HCEC 1CT (cell line): ENCODE data around the gene NF1.

Source experiments
- DNase-seq: peaks from one replicate; pipeline ENCODE4 v3.0.0-alpha.2; 2017

NF1 gene

GRCh38 chr17:31388770-31389656 lies 294.2 kb downstream of the NF1 start:
- DNase-seq, result no peak

DNA sequence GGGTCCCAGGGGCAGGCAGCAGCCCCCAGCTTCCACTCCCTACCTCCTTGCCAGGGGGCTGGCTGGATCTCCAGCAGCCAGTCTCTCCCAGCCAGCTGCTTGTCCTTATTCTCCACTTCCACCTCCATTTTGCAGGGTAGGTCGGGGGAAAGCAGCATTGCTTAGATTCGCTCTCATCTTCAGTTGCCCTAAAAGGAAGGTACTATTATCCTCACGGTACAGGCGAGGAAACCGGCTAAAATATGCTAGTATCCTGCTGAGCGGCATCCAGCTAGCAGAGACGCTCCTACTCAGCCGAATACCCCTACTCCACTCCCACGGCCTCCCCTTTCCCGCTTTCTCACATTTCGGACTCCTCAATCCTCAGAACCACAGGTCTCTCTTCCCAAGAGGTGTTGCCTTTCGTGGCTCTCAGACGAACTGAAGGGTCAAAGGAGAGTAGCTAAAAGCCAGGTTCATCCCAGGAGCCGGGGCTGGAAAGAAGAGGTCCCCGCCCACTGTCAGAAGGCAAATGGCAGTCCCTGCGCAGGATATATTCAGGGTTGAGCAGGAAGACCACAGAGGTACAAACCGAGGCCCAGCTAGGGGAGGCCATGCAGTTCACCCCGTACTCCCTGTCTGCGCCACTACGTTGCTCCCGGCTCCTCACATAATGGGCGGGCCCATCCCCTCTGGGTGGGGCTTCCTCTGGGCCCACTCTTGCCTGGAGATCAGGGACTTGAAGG lies 295.0 kb downstream of the NF1 start:
- no peak for DNase-seq

- DNase-seq, result no peak
Observed at GRCh38 chr17:31390426-31390747, 295.6 kb downstream of the NF1 start.

DNA sequence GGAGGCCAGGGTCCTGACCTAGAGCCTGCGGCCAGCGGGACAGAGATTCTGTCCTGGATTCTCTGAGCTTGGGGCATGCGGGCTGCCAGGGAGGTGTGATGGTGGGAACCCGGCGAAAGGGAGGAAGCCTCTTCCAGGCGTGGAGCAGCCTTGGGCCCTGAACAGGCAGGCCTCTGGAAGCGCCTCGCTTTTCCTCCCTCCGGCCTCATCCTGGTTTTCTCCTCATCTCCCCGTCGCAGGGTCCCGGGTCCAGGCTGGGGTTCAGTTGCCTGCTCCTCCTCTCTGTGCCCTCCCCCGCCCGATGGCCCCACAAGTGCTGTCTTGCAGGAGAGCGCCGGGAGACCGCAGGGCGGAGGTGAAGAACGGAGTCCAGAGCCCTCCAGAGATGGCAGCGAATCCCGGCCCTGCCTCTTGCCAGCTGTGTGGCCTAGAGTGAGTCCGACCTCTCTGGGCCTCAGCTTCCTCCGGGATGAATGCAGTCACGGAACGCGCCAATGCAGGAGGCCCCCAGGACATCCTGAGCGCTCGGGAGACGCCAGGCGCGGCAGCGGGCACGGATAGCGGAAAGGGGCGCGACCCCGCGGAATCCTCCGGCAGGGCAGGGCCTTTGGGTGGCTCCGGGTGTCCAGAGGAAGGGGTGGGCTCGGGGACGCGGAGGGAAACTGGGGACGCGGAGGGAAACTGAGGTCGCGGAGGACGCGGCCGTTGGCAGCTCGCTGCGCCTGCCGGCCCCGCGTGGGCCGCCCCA lies 296.1 kb downstream of the NF1 start:
- DNase-seq, result no peak

- no peak for DNase-seq
Observed at GRCh38 chr17:31391496-31391949, 296.7 kb downstream of the NF1 start, which contains the start of gene RAB11FIP4. TSS of gene RAB11FIP4 (plus strand) at chr17:31391675. CDS start at chr17:31391853, 178 bp downstream.

GRCh38 chr17:31392002-31392855 lies 297.5 kb downstream of the NF1 start:
- no peak for DNase-seq

DNA sequence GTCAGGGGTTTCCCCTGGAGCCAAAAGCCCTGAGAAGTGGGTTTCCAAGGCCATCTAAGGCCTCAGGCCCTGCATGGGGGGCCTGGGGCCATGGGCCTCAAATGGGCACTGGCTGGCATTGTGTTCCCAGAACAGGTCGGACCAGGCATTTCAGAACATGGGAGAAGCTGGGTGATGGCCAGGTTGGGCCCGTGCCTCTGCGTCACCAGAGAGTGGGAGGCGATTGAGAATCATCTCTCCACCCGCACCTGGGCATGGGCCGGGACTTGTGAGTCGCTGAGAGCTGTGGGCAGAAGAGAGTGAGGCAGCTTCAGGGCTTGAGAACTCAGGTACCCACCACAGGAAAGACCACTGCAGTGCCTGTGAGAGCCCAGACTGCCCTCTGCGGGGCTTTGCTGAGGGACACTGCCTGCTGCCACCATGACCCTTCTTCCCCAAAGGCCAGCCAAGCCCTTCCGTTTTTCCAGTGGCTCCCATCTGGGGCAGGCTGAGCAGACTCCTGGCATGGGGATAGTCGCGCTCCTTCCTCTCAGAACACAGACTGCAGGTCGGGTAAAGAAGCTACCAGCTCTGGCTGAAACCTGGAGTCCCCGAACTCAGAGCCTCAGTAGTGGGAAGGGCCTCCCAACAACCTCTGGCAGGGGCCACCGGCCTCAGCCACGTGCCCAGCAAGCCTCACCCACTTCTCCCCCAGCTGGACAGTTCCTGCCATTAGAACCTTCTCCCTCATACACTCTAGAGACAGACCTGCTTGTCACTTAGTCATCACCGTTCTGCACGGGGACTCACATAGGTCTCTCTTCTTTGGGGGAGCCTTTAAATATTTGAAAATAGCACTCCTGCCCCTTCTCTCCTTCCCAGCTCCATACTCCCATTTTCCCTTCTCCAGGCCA lies 298.3 kb downstream of the NF1 start:
- DNase-seq, result no peak

- no peak for DNase-seq
Observed at GRCh38 chr17:31393749-31394146, 299.0 kb downstream of the NF1 start.

DNA sequence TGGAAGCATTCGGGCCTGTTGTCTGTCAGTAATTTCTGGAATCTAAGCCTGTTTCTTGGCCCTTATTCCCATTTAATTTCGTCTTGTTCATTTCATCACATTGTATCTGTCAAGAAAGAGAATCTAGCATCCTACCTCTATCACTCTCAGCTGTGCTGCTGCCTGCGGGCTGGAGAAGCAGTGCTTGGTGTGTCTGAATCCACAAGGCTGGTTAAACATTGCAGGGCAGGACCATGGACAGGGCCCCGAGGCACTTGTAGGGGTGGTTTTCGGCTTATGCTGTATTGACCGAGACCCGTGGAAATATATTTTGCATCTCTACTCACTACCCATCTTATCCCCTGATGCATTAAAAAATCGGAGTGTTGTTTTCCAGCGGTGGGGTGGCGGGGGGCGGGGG lies 299.8 kb downstream of the NF1 start:
- peak; percentile 35 for DNase-seq

DNA sequence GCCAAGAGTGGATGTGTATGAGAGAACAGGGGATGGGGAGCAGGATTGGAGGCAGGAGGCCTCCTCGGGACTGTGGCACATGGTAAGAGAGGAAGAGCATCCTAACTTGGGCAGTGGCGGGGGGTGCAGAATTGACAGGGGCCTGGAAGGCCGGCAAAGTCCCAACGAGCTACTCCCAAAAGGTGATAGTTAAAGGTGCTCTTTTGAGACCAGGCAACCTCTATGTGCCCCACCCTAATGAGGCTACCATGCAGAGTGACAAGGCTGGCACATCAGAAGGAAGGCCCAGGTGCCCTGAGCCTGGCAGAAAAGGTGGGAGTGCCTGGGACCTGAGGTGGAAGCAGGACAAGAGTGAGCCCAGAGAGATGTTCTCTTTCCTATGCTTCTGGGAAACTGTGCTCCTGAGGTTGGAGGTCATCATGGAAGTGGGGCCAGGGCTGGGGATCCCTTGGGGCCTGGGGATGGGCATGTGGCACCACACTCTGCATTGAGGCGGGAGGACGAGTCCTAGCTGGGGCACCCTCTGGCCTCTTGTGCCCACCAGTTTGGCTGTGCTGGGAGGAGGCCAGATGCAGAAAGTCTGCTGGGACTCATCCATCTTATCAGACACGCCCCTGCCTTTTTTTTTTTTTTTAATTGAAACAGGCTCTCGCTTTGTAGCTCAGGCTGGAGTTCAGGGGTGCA lies 302.6 kb downstream of the NF1 start:
- DNase-seq, result no peak

GRCh38 chr17:31398381-31399311 lies 303.9 kb downstream of the NF1 start:
- no peak for DNase-seq

- DNase-seq, result no peak
Observed at GRCh38 chr17:31400481-31400950, 305.7 kb downstream of the NF1 start.

GRCh38 chr17:31401456-31402254 lies 306.9 kb downstream of the NF1 start:
- DNase-seq, result no peak

DNA sequence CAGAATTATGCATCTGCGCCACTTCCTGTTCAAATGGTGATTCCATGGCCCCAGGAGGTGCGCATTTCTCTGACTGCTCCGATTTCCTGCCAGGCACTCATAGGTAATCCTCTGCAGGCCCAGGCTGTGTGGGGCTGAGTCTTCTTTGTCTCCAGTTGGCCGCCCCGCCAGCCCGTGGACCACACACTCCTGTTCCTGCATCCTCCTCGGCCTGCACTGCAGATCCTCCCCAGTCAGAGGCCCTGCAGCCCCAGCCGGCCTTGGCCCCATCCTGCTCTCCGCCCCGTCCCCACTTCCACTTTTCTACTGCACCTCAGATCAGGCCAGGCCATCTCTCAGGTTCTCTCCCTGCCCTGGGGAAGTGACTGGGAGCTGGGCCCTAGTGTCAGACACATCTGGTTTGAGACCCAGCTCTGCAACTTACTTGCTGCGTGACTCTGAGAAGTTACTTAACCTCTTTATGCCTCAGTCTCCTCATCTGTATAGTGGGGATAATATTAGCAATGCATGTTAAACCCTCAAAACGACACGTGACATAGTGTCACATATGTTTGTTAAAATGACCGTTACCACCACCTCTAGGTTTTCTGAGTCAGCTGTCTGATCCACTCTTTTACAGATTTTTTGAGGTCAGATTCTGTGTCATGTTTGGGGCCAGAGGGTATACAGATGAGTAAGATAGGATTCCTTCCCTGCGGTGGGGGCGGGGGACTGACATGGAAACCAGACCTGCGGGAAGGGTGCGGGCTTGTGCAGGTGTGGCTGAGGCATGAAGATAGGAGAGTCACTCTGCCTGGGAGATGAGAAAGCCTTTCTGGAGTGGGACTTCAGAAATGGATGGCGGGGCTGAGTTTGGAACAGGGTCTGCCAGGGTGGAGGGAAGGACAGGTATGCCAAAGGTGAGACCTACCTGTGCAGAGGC lies 309.5 kb downstream of the NF1 start:
- no peak for DNase-seq

- DNase-seq, result no peak
Observed at GRCh38 chr17:31405890-31406371, 311.2 kb downstream of the NF1 start.

- no peak for DNase-seq
Observed at GRCh38 chr17:31408586-31408985, 313.8 kb downstream of the NF1 start.

DNA sequence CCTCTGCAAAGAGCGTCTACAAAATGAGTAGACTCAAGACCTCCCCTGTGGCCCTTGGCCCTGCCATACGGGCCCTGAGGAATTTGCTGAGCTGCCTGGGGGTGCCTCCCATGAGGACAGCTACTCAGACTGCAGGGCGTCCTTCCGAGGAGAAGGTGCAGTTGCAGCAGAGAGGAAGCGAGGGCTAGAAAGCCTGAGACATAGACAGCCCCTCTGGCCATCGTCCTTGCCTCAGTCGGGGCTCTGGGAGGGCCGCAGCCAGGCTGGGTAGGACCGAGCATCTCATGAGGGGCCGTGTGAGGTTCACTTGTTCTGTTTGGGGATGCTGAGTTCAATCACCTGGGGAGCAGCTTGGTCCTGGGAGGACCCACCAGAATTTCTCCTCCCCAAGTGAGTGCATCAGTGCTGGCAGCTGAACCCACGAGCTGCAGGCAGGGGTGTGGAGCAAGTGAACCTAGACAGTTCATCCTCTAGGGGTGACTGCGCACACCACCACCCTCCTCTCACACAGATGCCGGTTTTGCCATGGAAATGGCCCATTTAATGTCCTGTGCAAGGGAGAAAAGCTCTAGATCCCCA lies 317.0 kb downstream of the NF1 start:
- no peak for DNase-seq
